HG03039 (cell line): ENCODE measurements around the gene GGNBP2.
"Not testable (repeated sequence)": the region's sequence is repeated elsewhere in the genome, so short reads cannot be mapped to it uniquely, and the experiment has no call there.

Source experiments
- ATAC-seq: cut with Tn5 transposase; IDR thresholded peaks from one replicate; pipeline ENCODE4 v1.9.1; 2021; ENCODE audit warnings: mild to moderate bottlenecking, moderate library complexity; ENCODE audit not compliant: unreplicated experiment

GGNBP2 gene, protein sequence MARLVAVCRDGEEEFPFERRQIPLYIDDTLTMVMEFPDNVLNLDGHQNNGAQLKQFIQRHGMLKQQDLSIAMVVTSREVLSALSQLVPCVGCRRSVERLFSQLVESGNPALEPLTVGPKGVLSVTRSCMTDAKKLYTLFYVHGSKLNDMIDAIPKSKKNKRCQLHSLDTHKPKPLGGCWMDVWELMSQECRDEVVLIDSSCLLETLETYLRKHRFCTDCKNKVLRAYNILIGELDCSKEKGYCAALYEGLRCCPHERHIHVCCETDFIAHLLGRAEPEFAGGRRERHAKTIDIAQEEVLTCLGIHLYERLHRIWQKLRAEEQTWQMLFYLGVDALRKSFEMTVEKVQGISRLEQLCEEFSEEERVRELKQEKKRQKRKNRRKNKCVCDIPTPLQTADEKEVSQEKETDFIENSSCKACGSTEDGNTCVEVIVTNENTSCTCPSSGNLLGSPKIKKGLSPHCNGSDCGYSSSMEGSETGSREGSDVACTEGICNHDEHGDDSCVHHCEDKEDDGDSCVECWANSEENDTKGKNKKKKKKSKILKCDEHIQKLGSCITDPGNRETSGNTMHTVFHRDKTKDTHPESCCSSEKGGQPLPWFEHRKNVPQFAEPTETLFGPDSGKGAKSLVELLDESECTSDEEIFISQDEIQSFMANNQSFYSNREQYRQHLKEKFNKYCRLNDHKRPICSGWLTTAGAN

DNA sequence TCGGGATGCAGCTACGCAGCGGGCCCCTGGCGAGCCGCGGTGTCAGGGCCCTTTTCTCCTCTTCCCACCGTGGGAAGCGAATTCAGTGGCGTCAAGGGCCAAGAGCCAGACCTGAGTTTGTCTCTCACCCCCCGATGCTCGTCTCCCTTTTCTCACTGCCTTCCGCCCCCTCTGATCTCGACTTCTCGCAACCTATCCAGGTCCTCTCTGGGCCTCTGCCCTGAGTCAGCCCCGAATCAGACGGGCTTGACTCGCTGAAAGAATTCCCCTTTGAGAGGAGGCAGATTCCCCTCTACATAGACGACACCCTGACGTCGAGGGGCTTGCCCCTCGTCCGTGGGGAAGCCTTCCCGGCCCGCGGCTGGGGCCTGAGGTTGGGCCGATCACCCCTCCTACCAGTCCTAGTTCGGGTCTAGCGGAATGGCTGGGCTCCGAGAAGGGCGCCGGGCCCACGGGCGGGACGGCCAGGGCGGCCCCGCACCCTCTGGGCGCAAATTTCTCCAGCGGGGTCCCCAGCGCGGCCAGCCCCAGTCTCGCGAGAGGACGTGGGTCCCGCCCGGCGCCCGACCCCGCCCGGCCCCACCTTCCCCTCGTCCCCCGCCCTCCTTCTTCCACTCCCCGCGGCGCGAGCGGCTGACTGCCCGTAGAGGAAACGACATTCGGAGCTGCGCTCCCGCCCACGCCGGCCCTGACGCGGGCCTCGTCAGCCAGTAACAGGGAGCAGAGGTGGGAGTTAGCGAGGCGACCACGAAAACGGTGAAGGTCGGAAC, at the start of gene GGNBP2:
GGNBP2 (plus strand) TSS at position 613 of the 770 bp plus-strand sequence. CDS start 806 bp downstream, outside the sequence.
- peak; percentile 52 for ATAC-seq

DNA sequence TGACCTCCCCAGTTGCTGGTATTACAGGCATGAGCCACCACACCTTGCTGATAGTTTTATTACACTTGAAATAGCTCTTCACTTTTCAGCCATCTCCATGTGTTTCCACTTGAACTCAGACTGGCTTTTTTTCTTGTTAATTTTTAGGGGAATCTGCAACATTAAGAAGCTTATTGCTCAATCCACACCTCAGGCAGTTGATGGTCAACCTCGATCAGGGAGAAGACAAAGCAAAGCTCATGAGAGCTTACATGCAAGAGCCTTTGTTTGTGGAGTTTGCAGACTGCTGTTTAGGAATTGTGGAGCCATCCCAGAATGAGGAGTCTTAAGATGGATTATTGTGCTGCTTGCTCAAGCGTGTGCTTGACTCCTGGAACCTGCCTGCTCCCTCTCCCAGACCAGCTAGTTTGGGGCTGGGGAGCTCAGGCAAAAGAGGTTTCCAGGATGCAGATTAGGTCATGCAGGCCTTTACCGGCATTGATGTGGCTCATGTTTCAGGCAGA, 49.6 kb upstream of the GGNBP2 start:
- ATAC-seq: no peak

DNA sequence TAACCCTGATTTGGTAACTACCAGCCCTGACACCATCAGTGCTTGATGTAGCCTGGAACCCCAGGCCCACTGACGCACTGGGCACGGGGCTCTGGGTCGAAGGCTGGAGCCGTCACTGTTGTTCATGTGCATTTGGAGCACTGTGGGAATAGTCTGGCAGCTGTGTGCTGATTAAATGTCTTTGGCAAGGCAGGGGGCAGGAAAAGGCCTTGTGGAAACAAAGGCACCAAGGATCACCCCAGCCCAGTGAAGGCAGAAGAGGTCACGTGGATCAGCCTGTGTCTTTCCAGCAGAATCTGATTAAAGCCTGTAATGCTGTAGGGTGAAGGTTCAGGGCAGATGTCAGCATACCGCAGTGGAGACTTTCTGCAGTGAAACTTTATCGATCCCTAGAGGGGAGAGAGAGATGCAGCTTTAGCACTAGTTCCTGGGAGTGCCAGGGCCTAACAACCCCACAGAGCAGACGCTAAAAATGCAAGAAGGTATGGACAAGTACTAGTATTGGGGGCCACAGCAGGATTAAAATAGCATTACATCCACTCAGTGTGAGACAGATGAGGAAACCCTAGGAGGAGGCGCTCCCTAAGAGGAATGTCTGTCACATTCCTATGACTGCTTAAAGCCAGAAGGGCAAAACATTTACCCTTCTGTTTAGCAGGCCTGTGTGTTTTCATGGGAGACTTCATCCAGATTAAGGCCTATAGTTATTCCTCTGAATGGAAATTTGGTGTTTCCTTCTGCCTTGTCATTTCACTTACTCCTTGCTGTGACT, 48.5 kb upstream of the GGNBP2 start:
- no peak for ATAC-seq

DNA sequence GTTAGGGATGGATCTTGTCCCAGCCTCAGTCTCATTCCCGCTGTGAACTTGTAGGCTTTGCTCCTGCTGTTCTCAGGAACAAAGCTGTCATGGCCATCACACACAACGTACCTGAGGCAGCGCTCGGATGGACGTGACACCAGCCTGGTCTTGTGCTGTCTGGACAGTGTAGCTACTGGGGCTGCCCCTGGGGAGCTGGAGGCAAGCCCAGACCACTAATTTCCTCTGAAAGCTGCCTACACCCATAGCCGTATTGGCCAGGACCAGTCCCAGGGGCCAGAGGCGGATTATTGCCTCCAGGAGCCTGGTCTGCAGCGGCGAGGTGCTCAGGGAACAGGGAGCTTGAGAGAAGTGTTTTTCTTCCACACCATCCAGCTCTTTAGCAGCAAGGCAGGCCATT, 46.6 kb upstream of the GGNBP2 start:
- ATAC-seq: no peak

DNA sequence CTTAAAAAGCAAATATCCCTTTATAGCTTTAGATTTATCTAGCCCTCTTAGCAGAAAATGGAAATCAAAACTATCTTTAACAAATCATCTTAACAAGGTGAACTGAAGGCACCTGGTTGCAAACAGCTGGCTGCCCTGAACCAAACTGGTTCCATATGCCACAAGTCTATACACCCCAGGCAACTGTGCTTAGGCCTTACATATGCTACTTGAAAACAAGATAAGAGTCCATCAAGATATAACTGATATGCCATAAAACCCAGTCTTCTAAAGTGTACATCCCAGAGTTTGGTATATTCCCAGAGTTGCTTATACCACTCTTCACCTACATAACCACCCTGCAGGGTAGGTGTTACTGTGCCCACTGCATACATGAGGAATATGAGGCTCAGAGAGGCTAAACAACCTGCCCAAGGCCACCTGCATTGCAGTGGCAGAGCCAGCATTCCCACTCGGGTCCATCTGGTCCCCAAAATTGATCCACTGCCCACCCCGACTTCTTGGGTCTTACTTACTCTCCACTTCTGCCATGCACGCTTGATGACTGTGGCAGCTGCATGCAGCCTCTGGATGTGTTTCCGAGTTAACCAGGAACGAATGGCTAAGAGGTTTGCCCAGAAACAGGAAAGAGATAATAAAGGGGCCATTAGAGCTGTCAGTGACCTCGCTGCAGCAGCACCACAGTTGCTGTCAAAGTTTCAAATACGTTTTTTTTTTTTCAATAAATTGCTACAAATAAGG, 46.0 kb upstream of the GGNBP2 start:
- no peak for ATAC-seq

DNA sequence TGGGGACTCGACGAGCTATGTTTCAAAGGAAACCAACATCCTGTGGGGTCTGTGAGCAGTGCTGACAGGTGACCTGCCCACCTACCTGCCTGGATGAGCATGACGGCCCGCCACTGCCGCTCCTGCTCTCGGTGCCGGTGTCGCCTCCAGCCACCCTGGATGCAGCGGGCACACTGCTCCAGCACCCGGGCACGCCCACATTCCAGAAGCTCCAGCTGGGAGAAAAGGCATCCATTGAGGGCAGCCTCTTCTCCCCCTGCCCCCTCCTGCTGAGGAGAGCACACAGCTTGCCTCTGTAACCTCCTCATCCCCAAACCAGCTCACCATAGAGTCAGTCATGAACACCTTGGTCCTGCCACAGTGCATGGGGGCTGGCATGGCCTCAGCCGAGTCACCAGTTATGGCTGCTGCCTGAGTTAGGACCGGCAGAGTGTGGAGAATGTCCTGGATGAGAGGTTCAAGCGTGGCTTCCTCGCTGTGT, 43.9 kb upstream of the GGNBP2 start:
- no peak for ATAC-seq

DNA sequence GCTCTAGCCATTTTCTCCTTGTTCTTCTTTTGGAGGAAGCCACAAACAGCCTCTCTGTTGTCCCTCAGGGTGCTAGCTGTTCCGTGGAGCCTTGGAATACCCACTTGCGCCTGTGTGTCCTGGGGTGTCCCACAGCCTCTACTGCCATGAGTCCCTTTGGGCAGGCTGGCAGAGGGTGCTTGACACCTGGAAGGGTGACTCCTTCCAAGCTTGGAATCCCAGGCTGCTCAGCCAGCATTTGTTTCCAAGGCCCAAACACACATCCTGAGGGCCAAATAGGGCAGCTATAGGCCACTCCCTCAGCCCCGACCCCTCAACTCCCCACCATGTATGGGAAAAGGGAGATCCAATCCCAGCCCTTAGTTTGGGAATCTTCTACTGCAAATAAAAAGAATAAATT, 43.4 kb upstream of the GGNBP2 start:
- no peak for ATAC-seq

DNA sequence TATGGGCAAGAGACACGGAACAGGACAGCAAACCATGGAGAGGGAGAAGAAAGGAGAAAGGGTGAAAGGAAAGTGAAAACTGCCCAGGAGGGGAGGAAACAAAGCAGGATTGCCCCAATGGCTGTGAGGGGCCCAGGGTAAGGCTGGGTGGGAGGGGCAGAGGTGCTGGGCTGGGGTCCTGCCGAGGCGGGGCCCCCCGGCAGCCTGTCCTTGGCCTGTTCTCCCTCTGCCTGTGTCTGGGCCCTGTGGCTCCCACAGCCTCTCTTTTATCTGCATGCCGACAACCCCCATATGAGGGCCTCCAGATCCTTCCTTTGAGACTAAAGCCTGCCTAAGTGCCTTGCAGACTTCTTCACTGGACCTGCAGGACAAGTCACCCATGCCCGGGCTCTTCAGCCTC, 42.8 kb upstream of the GGNBP2 start:
- no peak for ATAC-seq

DNA sequence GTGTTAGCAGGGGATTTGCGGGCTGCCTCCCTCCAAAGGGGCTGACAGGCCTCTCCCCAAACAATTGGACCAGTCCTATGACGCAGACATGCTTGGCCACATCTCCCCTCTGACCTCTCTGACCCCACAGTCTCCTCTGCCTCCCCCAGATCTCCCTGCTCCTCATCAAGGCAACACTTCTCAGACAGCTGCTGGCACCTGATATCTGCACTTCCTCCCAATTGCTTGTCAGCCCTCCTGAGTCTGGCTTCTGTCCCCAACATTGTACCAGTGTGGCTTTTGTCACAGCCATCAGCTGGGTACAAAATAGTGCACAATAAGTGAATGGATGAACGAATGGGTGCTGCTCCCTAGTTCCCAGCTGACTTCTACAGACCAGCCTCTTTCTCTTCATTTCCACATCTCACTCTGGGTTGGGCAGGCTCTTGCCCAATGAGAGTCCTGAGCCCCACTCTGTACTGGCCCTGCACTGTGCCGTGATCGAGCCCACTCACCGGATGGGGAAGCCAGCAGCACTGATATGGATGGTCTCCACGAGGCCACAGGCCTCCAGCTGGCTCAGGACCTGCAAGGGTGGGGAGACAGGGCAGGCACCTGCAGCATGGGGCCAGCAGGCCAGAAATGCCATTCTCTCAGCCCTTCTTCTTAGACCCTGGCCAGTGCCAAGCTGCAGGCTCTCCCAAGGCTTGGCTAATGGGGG, 41.1 kb upstream of the GGNBP2 start:
- ATAC-seq: no peak

DNA sequence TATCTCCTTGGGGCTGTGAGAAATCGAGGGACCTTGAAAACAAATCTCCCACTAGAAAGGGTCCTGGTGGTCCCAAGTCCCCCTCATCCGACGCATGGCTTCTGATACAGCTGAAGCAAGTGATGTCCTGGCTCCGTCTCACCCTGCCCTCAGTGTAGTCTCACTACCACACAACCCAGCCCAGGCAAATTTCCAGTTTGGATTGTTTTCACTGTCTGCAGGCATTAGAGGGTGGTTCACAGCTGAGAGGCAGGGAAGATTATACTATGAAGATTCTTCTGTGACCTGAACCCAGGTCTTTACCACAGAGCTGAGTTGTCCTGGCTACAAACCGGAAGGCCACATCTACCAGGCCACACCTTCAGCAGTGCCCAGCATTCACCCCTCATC, 40.6 kb upstream of the GGNBP2 start:
- ATAC-seq: no peak

DNA sequence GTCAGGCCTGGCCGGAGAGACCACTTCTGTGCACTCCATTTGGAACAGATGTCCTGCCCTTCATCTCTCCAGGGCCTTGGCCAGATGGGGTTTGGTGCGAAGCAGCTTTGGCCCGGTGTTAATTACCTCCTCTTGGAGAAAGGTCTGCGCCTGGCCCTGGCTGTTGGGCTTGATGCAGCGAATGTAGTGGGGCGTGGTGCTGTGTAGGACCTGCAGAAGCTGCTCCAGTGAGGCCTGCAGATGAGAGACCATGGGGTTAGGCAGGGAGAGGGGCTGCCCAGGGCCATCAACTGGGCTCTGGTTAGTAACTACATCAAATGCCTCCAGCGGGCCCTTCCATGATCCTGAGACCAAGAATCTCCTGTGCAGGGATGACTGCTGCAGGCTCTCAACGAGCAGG, 39.5 kb upstream of the GGNBP2 start:
- no peak for ATAC-seq

DNA sequence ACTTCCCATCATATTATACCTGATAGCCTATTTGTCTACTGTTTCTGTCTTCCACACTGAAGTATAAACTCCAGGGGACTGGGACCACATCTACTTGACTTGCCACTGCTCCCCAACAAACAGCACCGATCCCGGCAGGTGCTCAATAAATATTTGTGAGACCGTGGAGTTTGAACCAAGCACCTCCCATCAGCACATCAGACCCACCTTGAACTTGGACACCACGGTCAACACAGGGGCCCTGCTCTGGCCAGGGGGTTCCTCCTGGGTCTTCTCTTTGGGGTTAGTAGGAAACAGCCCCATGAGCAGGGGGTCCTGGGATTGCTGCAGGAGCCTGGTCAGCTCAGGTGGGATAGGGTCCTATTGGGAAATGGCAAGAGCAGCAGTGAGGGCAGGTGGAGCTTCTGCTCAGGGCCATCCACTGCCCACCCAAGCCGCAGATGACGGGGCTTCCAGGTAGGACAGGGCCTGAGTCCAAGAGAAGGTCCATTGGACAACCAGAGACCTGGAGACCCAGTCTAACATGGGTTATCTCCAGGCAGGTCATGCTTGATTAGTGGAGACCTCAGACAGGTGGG, 38.4 kb upstream of the GGNBP2 start:
- ATAC-seq: no peak

DNA sequence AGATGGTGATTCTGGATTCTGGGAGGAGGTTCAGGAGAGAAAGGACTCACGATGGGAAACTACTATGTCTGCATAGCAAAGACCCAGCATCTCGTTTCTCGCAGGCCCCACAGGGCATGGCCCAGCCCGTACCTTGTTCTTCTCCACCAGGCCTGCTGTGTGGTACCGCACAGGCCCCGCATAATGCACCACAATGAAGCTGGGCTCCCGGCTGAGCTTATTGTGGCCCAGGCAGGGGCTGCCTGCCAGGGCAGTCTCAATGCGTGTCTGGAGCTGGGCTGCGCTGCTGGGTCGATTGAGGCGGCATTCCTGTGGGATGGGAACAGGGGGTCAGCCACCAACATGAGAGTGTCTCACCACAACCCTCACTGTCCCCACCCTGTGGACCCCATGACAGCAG, 37.9 kb upstream of the GGNBP2 start:
- ATAC-seq: no peak

DNA sequence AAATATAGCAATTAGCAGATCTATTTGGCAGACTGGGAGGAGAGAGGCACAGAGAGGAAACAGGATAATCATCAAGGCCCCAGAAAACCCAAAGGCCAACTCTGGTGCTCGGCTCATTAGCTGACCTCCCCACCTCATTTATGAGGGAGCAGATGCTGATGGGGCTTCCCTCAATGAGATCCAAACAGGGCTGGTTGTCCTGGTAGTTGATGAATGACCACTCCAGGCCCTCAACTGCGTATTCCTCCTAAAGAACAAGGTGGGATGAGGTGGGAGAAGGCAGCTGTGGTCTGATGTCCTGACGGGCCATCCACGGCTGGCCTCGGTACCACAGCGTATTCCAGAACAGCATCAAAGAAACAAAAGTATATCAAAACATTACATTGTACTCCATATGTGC, 37.5 kb upstream of the GGNBP2 start:
- no peak for ATAC-seq

DNA sequence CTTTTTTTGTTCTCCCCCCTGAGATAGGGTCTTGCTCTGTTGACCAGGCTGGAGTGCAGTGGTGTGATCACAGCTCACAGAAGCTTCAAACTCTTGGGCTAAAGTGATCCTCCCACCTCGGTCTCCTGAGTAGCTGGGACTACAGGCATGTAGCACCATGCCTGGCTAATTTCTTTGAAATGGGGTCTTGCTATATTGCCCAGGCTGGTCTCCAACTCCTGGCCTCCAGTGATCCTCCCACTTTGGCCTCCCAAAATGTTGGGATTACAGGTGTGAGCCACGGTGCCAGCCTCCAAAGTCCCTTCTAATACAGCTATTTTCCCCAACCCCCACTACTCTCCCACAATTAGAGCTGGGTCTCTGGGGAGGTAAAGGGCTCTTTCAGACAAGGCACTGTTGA, 36.3 kb upstream of the GGNBP2 start:
- ATAC-seq: not testable (repeated sequence)

DNA sequence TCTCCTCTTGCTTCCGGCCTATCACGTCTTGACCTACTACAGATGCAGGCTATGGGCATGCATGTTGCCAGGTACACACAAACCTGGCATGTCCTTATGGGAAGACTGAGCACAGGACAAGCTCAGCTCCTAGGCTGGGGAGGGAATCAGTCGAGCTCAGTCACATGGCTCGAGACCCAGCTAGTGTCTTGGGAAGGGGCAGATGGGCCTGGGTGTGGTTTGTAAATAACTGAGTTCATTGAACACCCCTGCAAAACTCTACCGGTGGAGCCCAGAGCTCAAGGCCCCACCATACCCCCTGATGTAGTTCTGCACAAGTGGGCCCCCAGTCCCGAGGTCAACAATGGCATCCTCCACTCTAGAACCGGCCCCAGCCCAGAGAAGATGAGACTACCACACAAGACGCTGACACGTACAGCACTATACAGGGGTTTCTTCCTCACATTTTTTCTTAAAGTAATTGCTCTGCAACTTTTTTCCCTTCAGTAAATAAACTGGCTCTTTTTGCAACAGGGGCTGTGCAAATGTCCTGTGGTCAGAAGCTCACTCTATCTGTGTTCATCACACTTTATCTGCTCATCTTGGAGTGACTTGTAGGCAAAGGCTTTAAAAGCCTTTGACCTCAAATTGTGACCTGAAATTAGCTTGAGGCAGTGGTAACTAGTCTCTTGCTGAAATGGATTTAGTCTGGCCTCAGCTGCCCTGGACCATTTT, 35.3 kb upstream of the GGNBP2 start:
- ATAC-seq: no peak

DNA sequence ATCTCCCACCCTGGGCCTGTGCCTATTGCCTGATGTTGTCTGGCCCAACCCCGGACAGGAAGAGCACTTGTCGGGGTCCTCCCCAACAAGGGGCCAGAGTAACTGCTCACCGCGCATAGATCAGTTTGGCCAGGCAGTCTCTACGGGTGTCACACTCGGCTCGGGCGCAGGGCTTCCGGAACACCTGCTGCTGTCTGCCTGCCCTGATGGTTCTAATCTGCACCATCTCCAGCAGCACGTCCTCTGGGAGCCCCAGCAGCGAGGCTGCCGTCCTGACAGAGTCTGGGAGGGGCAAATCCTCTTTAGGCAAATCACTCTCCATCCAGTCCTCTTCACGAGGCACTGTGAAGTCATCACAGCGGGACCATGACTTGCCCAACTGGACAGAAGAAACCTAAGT, 34.1 kb upstream of the GGNBP2 start:
- no peak for ATAC-seq

DNA sequence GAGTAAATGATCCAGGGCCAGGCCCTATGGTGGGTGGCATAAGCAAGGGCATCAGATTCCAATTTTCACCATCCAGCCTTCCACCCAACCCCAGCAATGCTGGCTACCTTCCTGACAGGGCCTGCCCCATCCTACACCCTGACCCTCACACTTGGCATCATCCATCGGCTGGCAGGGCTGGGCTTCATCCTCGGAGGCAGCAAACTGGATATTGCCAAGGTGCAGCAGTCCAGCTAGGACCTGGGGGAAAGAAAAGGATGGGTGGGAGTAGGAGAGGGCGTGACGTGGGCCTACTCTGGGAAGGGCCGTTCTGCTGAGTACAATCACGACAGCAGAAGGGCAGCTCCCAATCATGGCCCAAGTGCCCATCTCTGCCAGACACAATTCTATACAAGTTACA, 33.5 kb upstream of the GGNBP2 start:
- ATAC-seq: no peak
